Suprapubic skin (tissue), 4 donors: ENCODE results near the gene ZBTB20.

ENCODE experiments used
- POLR2A ChIP-seq, 2 donors: fragments of 450-650 bp; IDR thresholded peaks; one replicate each; pipeline ENCODE4 v1.6.1; 2017; ENCODE audit warnings: antibody characterized with exemption in 2 of 2, mild to moderate bottlenecking in 2 of 2, moderate library complexity in 2 of 2
- POLR2AphosphoS5 ChIP-seq, 3 donors: sonication (generic); formaldehyde crosslinking; IDR thresholded peaks; one replicate each; pipeline ENCODE4 v1.6.1; 2017; ENCODE audit warnings: antibody characterized with exemption in 3 of 3
- TF ChIP-seq, protein P1 (sequence below), 2 donors: fragments of 200-600 bp in 1 of 2; fragments of 450-650 bp in 1 of 2; sonication (generic) in 1 of 2; IDR thresholded peaks; one replicate each; pipeline ENCODE4 v1.5.1; 2016 to 2019; ENCODE audit warnings: antibody characterized with exemption in 2 of 2, mild to moderate bottlenecking in 1 of 2, moderate library complexity in 1 of 2

DNA sequence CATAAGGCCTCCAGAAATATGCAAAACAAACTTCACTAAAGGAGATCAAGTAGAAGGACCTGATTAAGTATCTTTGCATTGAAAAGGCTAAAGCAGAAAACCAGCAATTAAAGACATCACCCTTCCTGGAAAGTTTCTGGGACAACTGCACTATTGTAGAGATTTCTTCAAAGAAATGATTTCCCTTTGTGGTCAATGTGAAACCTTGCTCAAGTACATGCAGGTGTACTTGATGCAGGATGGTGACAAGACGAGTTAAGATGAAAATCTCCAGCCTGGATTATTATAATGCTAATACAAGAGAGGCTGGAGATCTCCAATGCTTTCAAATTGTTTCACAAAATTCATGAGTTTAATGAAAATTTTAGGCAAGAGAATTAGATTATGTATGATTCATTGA is 644.9 kb downstream of the ZBTB20 start:
- TF ChIP-seq, protein P1, sequence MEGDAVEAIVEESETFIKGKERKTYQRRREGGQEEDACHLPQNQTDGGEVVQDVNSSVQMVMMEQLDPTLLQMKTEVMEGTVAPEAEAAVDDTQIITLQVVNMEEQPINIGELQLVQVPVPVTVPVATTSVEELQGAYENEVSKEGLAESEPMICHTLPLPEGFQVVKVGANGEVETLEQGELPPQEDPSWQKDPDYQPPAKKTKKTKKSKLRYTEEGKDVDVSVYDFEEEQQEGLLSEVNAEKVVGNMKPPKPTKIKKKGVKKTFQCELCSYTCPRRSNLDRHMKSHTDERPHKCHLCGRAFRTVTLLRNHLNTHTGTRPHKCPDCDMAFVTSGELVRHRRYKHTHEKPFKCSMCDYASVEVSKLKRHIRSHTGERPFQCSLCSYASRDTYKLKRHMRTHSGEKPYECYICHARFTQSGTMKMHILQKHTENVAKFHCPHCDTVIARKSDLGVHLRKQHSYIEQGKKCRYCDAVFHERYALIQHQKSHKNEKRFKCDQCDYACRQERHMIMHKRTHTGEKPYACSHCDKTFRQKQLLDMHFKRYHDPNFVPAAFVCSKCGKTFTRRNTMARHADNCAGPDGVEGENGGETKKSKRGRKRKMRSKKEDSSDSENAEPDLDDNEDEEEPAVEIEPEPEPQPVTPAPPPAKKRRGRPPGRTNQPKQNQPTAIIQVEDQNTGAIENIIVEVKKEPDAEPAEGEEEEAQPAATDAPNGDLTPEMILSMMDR (IDR thresholded peaks at IDR 0.05) = no peak
- no peak for TF ChIP-seq POLR2AphosphoS5 (IDR thresholded peaks at IDR 0.05)
- TF ChIP-seq POLR2A (IDR thresholded peaks at IDR 0.05) = no peak
